H54 (cell line): ENCODE results near the gene SCAPER.

Source experiments
- DNase-seq: peaks from one replicate; pipeline ENCODE4 v3.0.0; 2011; ENCODE audit warnings: low spot score, mixed read lengths; ENCODE audit not compliant: insufficient read length
- FAIRE-seq: peaks from 3 replicates; lab custom pipeline; 2011; peaks lifted over from hg19 to GRCh38; lab: Jason Lieb, UNC
- POLR2A ChIP-seq: IDR thresholded peaks from 2 replicates; pipeline ENCODE4 v1.6.1; 2011; ENCODE audit warnings: low read depth, mild to moderate bottlenecking, low read length

The SCAPER gene

DNA sequence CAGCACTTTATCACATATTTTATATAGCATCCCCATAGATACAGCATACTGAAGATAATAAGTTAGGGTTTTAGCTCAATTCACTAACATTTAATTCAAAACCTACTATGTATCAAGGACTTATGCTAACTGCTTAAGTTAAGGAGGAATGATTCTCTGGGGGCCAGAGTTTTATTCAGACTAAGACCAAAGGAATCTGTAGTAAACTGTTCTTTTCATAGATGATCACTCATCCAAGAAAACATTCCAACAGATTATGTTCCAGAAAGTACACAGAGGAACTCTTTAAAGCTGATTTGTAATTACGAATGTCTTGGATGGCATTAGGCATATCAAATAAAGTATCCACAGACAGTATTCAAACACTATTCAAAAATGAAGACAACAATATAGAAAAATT is 226.4 kb downstream of the SCAPER start:
- no peak for DNase-seq
- no peak for TF ChIP-seq POLR2A
- FAIRE-seq: no peak

- FAIRE-seq (no peak), DNase-seq (no peak)
- no peak for TF ChIP-seq POLR2A
Measured at GRCh38 chr15:76674883-76675282, 230.3 kb downstream of the SCAPER start.

GRCh38 chr15:76669521-76670207 is 235.5 kb downstream of the SCAPER start:
- no peak for FAIRE-seq
- no peak for DNase-seq
- TF ChIP-seq POLR2A: no peak

DNA sequence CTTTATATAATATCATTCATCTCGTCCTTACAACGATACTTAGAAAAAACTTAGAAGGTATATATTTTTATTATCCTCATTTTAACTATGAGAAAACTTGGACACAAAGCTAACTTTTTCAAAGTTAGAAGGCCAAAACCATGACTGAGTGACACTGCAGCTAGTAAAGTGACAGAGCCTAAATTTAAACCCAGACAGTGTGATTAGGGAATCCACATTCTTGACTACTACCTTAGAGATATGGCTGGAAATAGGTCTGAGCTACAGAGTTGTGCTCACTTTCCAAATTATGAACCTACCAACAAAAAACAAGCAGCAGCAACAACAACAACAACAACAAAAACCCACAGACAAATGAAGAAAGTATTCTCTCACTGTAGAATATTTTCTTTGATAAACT is 236.2 kb downstream of the SCAPER start:
- DNase-seq (no peak), FAIRE-seq (no peak)
- no peak for TF ChIP-seq POLR2A

GRCh38 chr15:76667943-76668715 is 237.0 kb downstream of the SCAPER start:
- TF ChIP-seq POLR2A: no peak
- no peak for DNase-seq
- FAIRE-seq: no peak

- TF ChIP-seq POLR2A: no peak
- FAIRE-seq (no peak), DNase-seq (no peak)
Measured at GRCh38 chr15:76664895-76665294, 240.2 kb downstream of the SCAPER start.

- no peak for TF ChIP-seq POLR2A
- FAIRE-seq: no peak
- DNase-seq: no peak
Measured at GRCh38 chr15:76664411-76664810, 240.7 kb downstream of the SCAPER start.

GRCh38 chr15:76663529-76663928 is 241.6 kb downstream of the SCAPER start:
- DNase-seq: no peak
- TF ChIP-seq POLR2A: no peak
- no peak for FAIRE-seq

DNA sequence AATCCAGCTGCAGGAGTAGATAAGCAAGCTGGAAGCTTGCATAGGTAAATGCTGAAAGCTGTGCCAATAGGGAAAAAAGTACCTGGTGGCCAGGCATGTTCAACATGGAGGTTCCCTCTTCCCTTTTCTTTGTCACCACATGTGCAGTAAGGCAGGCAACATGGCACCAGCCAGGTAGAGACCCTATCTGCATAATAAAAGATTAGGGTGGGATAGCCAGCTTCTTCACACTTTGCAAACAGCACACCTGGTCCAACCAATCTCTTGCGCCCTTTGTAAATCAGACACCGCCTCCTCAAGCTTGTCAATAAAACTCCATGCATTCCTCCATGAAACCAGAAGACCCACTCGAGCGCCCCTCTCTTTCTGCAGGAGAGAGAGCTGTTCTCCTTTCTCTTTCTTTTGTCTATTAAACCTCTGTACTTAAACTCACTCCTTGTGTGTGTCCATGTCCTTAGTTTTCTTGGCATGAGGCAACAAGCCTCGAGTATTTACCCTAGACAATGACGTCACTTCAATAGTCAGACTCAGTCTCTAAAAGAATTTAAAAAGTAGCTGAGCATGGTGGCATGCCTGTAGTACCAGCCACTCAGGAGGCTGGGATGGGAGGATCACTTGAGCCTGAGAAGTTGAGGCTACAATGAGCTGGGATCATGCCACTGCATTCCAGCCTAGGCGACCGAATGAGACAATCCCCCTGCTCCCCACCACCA is 256.3 kb downstream of the SCAPER start:
- no peak for TF ChIP-seq POLR2A
- FAIRE-seq (no peak), DNase-seq (no peak)

- no peak for FAIRE-seq
- no peak for DNase-seq
- no peak for TF ChIP-seq POLR2A
Measured at GRCh38 chr15:76647612-76648011, 257.5 kb downstream of the SCAPER start.

DNA sequence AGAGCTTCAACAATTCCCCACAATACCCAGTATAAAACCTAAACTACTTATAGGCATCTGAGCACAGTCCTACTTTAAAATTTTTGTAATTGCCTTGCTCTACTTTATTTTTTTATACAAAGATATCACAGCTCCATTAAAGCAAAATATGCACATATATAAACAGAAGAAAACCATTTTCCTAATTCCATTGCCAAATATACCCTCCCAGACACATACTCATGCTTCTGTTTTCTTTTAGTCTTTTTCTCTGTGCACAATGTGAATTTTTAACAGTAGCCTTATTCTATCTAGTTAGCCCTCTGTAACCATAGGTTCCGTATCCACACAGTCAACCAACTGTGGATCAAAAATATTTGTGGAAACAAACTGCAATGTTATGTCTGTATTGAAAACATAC is 260.5 kb downstream of the SCAPER start:
- DNase-seq (no peak), FAIRE-seq (no peak)
- TF ChIP-seq POLR2A: no peak

DNA sequence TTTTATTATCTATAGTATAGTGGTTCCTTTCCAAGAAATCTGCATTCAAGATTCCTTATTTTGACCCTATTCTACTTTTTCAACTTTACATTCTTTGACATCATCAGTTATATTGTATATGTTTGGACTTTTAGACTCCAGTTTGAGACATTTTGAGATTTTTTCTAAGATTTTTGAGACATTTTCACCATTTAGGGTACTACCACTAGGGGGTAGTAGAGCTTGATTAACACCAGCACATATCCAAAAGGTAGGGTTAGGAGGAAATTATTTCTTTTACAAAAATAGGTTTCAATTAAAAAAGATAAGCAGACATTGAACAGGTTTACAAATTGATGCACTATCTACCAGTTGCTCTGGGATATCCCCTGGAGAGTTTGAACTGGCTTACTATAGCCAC is 262.5 kb downstream of the SCAPER start:
- DNase-seq: no peak
- TF ChIP-seq POLR2A: no peak
- no peak for FAIRE-seq

DNA sequence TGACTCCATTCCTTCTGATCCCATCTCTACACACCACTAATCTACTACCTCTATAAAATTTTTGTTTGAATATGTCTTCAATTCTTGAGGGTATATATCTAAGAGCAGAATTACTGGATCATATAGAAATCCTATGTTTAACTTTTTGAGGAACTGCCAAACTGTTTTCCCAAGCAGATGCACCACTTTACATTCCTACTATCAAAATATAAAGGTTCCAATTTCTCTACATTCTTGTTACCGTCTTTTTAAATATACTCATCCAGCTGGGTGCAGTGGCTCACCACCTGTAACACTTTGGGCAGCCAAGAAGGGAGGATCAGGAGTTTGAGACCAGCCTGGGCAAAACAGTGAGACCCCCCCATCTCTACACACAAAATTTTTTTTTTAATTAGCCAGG is 268.0 kb downstream of the SCAPER start:
- DNase-seq (no peak), FAIRE-seq (no peak)
- no peak for TF ChIP-seq POLR2A

- FAIRE-seq (no peak), DNase-seq (no peak)
- TF ChIP-seq POLR2A: no peak
Measured at GRCh38 chr15:76636059-76636458, 269.1 kb downstream of the SCAPER start.

- no peak for TF ChIP-seq POLR2A
- DNase-seq: no peak
- FAIRE-seq: no peak
Measured at GRCh38 chr15:76626611-76627010, 278.5 kb downstream of the SCAPER start.
